GM06990 (cell line): ENCODE data around the gene LBX2.

ENCODE experiments used
- DNase-seq: peaks from one replicate; pipeline ENCODE4 v3.0.0-alpha.2; 2011; ENCODE audit not compliant: insufficient read length; ENCODE audit errors: extremely low read depth
- H3K27me3 ChIP-seq: replicated peaks from 2 replicates; pipeline ENCODE4 v1.6.0; 2011; ENCODE audit warnings: low read length; ENCODE audit not compliant: control insufficient read depth, insufficient read depth
- H3K36me3 ChIP-seq: 2 replicates; pipeline ENCODE4 v1.5.1; 2011; ENCODE audit warnings: low read length; ENCODE audit not compliant: control insufficient read depth, insufficient read depth
- H3K4me3 ChIP-seq: replicated peaks from 2 replicates; pipeline ENCODE4 v1.5.1; 2011; ENCODE audit warnings: low read depth, mild to moderate bottlenecking, control low read depth, low read length
- TF ChIP-seq, protein P1 (sequence below): IDR thresholded peaks from 2 replicates; pipeline ENCODE4 v1.5.1; 2011; ENCODE audit warnings: low read length, control low read depth, mild to moderate bottlenecking, inconsistent platforms; ENCODE audit not compliant: insufficient read depth, poor library complexity, severe bottlenecking

The LBX2 gene

DNA sequence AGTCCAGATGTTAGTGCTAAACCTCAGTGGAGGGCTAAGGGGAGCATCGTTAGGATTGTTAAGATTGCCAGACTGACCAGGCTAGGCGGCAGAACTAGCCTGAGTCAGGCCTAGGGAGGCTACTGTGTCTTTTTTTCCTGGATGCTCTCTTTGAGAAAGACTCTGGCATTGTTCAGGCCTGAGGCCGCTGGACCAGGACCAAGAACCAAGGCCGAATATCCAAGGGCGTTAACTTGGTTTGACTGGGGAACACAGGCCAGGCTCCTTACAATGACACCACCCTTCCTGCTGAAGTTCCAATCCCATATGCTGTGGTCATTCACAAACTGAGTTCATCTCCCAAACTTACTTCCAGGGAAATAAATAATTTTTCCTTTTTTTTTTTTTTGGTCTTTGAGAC lies 40.9 kb upstream of the LBX2 start:
- TF ChIP-seq, protein P1, sequence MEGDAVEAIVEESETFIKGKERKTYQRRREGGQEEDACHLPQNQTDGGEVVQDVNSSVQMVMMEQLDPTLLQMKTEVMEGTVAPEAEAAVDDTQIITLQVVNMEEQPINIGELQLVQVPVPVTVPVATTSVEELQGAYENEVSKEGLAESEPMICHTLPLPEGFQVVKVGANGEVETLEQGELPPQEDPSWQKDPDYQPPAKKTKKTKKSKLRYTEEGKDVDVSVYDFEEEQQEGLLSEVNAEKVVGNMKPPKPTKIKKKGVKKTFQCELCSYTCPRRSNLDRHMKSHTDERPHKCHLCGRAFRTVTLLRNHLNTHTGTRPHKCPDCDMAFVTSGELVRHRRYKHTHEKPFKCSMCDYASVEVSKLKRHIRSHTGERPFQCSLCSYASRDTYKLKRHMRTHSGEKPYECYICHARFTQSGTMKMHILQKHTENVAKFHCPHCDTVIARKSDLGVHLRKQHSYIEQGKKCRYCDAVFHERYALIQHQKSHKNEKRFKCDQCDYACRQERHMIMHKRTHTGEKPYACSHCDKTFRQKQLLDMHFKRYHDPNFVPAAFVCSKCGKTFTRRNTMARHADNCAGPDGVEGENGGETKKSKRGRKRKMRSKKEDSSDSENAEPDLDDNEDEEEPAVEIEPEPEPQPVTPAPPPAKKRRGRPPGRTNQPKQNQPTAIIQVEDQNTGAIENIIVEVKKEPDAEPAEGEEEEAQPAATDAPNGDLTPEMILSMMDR, result no peak
- Histone ChIP-seq H3K4me3 (no peak overlapping the region), H3K27me3 (no peaks in the 10 kb centered on the region), H3K36me3 (peaks cover 12% of the 10 kb centered on the region)
- DNase-seq, result no peak

- TF ChIP-seq, protein P1, result no peak
- peak overlapping the region; percentile 9; the same call in 1 of the 2 replicates for H3K4me3 ChIP-seq
- DNase-seq, result no peak
- peaks cover 21% of the 10 kb centered on the region for H3K36me3 ChIP-seq
- H3K27me3 ChIP-seq, result no peaks in the 10 kb centered on the region
These were observed 39.5 kb upstream of the LBX2 start for GRCh38 chr2:74538881-74539339.

DNA sequence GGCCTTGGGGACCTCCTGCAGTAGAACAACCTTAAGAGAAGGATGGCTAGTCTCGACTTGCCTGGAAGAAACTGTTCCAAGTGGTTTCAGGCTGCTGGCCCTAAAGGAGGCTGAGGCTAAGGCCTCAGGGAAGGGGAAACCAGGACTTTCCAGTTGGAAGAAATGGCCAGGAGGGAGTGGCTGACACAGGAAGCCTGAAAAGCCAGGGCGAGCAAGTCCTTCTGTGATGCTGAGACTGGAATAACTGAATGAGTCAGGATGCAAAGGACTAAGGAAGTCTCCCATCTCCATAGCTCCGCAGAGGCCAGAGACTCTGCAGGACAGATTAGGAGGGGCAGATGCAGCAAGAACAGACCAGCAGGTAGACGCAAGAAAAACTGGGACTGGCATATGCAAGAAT lies 37.7 kb upstream of the LBX2 start:
- Histone ChIP-seq H3K4me3 (no peak overlapping the region), H3K36me3 (peaks cover 29% of the 10 kb centered on the region), H3K27me3 (no peaks in the 10 kb centered on the region)
- TF ChIP-seq, protein P1, result no peak
- DNase-seq, result no peak

DNA sequence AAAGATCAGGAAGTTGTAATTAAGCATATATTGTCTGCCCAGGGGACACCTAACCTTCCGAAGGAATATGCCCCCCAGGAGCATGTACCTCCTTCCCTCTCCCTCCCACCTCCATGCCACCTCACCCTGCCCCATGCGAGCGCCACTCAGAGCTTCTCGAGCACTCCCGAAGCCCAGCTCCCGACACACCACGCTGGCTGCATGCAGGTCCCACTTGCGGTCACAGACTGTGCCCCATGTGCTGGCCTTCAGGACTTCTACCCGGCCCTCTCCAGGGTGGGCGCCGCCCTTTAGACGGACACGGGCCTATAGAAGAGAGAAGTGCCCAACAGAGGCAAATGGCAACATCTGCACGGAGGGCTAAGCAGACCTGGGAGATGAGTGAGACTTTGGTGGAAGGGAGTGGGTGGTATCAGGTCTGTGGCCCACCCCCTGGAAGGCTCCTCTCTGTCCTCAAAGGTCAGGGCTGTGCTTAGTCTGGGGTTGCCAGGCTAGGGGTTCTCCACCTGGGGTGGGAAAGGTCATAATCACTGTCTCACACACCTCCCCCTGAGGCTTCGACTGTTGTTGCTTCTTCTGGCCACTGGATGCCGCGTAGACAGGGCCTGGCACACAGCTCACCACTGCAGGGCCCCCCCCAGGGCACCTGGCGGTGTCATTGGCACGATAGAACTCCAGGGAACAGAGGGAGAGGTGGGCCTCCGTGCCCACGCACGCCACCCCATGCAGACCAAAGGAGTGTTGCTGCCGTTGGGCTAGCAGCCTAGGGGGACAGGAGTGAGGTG lies 37.0 kb upstream of the LBX2 start:
- Histone ChIP-seq H3K4me3 (no peak overlapping the region), H3K36me3 (peaks cover 29% of the 10 kb centered on the region), H3K27me3 (no peaks in the 10 kb centered on the region)
- TF ChIP-seq, protein P1, result no peak
- no peak for DNase-seq

DNA sequence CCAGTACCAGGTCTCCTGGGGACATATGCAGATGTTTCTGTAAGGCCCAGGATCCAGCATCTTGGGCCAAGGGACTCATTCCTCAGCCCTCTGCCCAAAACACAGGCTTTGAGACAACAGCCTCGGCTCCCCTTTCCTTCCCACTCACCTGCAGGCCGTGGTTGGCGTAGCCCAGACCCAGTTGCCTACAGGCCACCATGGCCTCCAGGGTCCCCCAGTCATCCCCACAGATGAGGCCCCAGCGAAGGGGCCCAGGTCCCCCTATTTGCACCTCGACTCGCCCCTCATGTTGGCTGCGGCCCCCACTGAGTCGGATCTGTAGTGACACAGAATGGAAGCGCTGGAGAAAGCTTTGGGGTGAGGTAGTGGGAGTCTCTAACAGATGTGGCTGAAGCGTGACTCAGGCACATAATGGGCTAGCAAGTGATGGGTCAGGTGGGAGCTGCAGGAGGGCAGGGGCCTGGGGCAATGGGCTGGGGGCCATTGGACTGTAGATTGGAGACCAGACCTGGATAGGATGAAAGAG lies 36.1 kb upstream of the LBX2 start:
- DNase-seq, result no peak
- Histone ChIP-seq H3K27me3 (no peaks in the 10 kb centered on the region), H3K4me3 (no peak overlapping the region), H3K36me3 (peaks cover 29% of the 10 kb centered on the region)
- TF ChIP-seq, protein P1, result no peak

DNA sequence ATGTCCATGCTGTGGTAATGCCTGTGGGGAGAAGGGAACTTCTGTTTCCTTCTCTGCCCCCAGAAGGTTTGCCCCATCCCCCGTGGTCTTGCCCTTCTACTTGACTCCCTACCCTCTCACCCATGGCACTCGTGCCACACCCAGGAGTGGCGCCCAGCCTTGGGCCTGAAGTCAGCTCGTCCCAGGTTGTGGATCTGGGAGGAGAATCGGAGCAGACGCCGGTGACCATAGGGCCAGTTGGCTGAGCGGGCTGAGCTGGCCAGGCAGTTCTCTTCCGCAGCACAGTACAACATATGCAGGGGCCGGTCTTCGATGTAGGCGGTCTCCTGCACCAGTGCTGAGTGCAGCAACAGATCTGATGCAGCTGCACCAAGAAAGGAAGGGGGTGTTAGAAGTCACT lies 35.0 kb upstream of the LBX2 start:
- Histone ChIP-seq H3K27me3 (no peaks in the 10 kb centered on the region), H3K36me3 (peaks cover 25% of the 10 kb centered on the region), H3K4me3 (no peak overlapping the region)
- no peak for DNase-seq
- TF ChIP-seq, protein P1, result no peak
